Mammary epithelial cell (primary cell): ENCODE measurements around the gene AHDC1.

Experiments used
- EZH2 ChIP-seq: IDR thresholded peaks from 2 replicates; pipeline ENCODE4 v1.6.1; 2012; ENCODE audit warnings: low read length, inconsistent platforms, borderline replicate concordance
- TF ChIP-seq, protein P1 (sequence below), 2 donors: IDR thresholded peaks in 1 of 2; conservative IDR thresholded peaks in 1 of 2; 2 replicates each; pipeline ENCODE4 v1.5.1; 2011 to 2012; ENCODE audit warnings: inconsistent platforms in 2 of 2, low read length in 2 of 2, mild to moderate bottlenecking in 2 of 2, control low read depth in 1 of 2, low read depth in 1 of 2; ENCODE audit not compliant: insufficient read depth in 1 of 2; ENCODE audit errors: extremely low read depth in 1 of 2

- TF ChIP-seq, protein P1, sequence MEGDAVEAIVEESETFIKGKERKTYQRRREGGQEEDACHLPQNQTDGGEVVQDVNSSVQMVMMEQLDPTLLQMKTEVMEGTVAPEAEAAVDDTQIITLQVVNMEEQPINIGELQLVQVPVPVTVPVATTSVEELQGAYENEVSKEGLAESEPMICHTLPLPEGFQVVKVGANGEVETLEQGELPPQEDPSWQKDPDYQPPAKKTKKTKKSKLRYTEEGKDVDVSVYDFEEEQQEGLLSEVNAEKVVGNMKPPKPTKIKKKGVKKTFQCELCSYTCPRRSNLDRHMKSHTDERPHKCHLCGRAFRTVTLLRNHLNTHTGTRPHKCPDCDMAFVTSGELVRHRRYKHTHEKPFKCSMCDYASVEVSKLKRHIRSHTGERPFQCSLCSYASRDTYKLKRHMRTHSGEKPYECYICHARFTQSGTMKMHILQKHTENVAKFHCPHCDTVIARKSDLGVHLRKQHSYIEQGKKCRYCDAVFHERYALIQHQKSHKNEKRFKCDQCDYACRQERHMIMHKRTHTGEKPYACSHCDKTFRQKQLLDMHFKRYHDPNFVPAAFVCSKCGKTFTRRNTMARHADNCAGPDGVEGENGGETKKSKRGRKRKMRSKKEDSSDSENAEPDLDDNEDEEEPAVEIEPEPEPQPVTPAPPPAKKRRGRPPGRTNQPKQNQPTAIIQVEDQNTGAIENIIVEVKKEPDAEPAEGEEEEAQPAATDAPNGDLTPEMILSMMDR (conservative IDR thresholded peaks at IDR 0.05 in 1 of 2, IDR thresholded peaks at IDR 0.05 in 1 of 2; ENCODE audit: extremely low read depth in 1 of 2, insufficient read depth in 1 of 2, low read depth in 1 of 2, low read length in 2 of 2), result no peak
- no peak for TF ChIP-seq EZH2
Measured at GRCh38 chr1:27585684-27586083, 18.3 kb downstream of the AHDC1 start.
